Astrocyte (in vitro differentiated cells and primary cell): ENCODE data around the gene SYT3. TPM values are rescaled to one million over a fixed set of nuclear protein-coding genes. Genes with fewer than 3 reads are reported as not detected.

Source experiments
- DNase-seq: peaks from one replicate; pipeline ENCODE4 v3.0.0-alpha.2; 2010; ENCODE audit warnings: low read depth
- FAIRE-seq: peaks from 2 replicates; lab custom pipeline; 2011; peaks lifted over from hg19 to GRCh38; lab: Jason Lieb, UNC
- H2AFZ ChIP-seq: 2 replicates; pipeline ENCODE4 v1.6.0; 2012; ENCODE audit warnings: low read depth, low read length, inconsistent platforms
- H3K27ac ChIP-seq: 2 replicates; pipeline ENCODE4 v1.5.1; 2011; ENCODE audit warnings: low read depth, low read length, inconsistent platforms
- H3K27me3 ChIP-seq: 2 replicates; pipeline ENCODE4 v1.6.0; 2011; ENCODE audit warnings: low read length, inconsistent platforms; ENCODE audit not compliant: insufficient read depth
- H3K36me3 ChIP-seq: 2 replicates; pipeline ENCODE4 v1.5.1; 2011; ENCODE audit warnings: low read length, inconsistent platforms; ENCODE audit not compliant: insufficient read depth
- H3K4me1 ChIP-seq: 2 replicates; pipeline ENCODE4 v1.5.1; 2011; ENCODE audit warnings: low read length, inconsistent platforms; ENCODE audit not compliant: insufficient read depth
- H3K4me2 ChIP-seq: 2 replicates; pipeline ENCODE4 v1.6.0; 2012; ENCODE audit warnings: low read length, inconsistent platforms
- H3K4me3 ChIP-seq: 2 replicates; pipeline ENCODE4 v1.5.1; 2011; ENCODE audit warnings: low read depth, mild to moderate bottlenecking, low read length, inconsistent platforms; ENCODE audit not compliant: insufficient read depth
- H3K79me2 ChIP-seq: 2 replicates; pipeline ENCODE4 v1.6.0; 2012; ENCODE audit warnings: mild to moderate bottlenecking, low read length, inconsistent platforms; ENCODE audit not compliant: insufficient read depth
- H3K9ac ChIP-seq: 2 replicates; pipeline ENCODE4 v1.6.0; 2012; ENCODE audit warnings: mild to moderate bottlenecking, low read length, inconsistent platforms
- H3K9me3 ChIP-seq: 2 replicates; pipeline ENCODE4 v1.5.1; 2012; ENCODE audit warnings: low read depth, mild to moderate bottlenecking, low read length, inconsistent platforms; ENCODE audit not compliant: insufficient read depth
- H4K20me1 ChIP-seq: 2 replicates; pipeline ENCODE4 v1.6.0; 2012; ENCODE audit warnings: low read length, inconsistent platforms; ENCODE audit not compliant: insufficient read depth
- H3K27ac Mint-ChIP-seq: one replicate; pipeline ENCODE4 v1.8.0; 2021; ENCODE audit warnings: mild to moderate bottlenecking, mixed read lengths; ENCODE audit not compliant: unreplicated experiment
- H3K27me3 Mint-ChIP-seq: one replicate; pipeline ENCODE4 v1.8.0; 2021; ENCODE audit warnings: low read depth, mixed read lengths; ENCODE audit not compliant: unreplicated experiment
- H3K36me3 Mint-ChIP-seq: one replicate; pipeline ENCODE4 v1.8.0; 2021; ENCODE audit warnings: low read depth, mixed read lengths; ENCODE audit not compliant: unreplicated experiment
- H3K4me1 Mint-ChIP-seq: one replicate; pipeline ENCODE4 v1.8.0; 2021; ENCODE audit warnings: low read depth, mixed read lengths; ENCODE audit not compliant: unreplicated experiment
- H3K4me3 Mint-ChIP-seq: one replicate; pipeline ENCODE4 v1.8.0; 2021; ENCODE audit warnings: mild to moderate bottlenecking, moderate library complexity, mixed read lengths; ENCODE audit not compliant: unreplicated experiment
- H3K9me3 Mint-ChIP-seq: one replicate; pipeline ENCODE4 v1.8.0; 2021; ENCODE audit warnings: mild to moderate bottlenecking, mixed read lengths; ENCODE audit not compliant: unreplicated experiment
- CTCF ChIP-seq: IDR thresholded peaks from 2 replicates; pipeline ENCODE4 v1.5.1; 2011; ENCODE audit warnings: low read depth, mild to moderate bottlenecking, inconsistent platforms, low read length, moderate library complexity; ENCODE audit not compliant: insufficient read depth
- EZH2 ChIP-seq: IDR thresholded peaks from 2 replicates; pipeline ENCODE4 v1.6.1; 2012; ENCODE audit warnings: mild to moderate bottlenecking, low read length, inconsistent platforms; ENCODE audit not compliant: insufficient read depth
- total RNA-seq: library from RNA; stranded (reverse); gene quantifications from 2 replicates; pipeline ENCODE4 v1.2.1, GENCODE V29; 2021

Gene SYT3
- total RNA-seq, 1 donor from 2014 or later, result not detected

GRCh38 chr19:50668416-50668815 is 28.7 kb upstream of the SYT3 start:
- Mint-ChIP-seq H3K4me3 (no peak overlapping the region), H3K27ac (no peak overlapping the region), H3K36me3 (peaks cover 2% of the 10 kb centered on the region), H3K27me3 (no peaks in the 10 kb centered on the region), H3K9me3 (peaks cover 18% of the 10 kb centered on the region), H3K4me1 (no peaks in the 10 kb centered on the region)
- no peaks in the 10 kb centered on the region for H3K79me2 ChIP-seq
- no peak overlapping the region for H2AFZ ChIP-seq
- no peak overlapping the region for H3K4me2 ChIP-seq
- FAIRE-seq, result no peak
- H3K27ac ChIP-seq, result no peak overlapping the region
- no peak for DNase-seq
- no peaks in the 10 kb centered on the region for H3K9me3 ChIP-seq
- TF ChIP-seq EZH2 (peak; percentile 27), CTCF (no peak)
- H3K4me3 ChIP-seq, result no peak overlapping the region
- H3K4me1 ChIP-seq, result no peaks in the 10 kb centered on the region
- H3K9ac ChIP-seq, result no peak overlapping the region
- no peaks in the 10 kb centered on the region for H3K36me3 ChIP-seq
- no peaks in the 10 kb centered on the region for H4K20me1 ChIP-seq
- peaks cover 17% of the 10 kb centered on the region for H3K27me3 ChIP-seq

GRCh38 chr19:50667759-50668231 is 28.1 kb upstream of the SYT3 start:
- Histone ChIP-seq H3K79me2 (no peaks in the 10 kb centered on the region), H3K4me3 (no peak overlapping the region), H3K4me1 (no peaks in the 10 kb centered on the region), H3K27ac (no peak overlapping the region), H3K36me3 (no peaks in the 10 kb centered on the region), H3K4me2 (no peak overlapping the region), H3K9me3 (no peaks in the 10 kb centered on the region), H2AFZ (no peak overlapping the region), H3K9ac (no peak overlapping the region), H4K20me1 (no peaks in the 10 kb centered on the region), H3K27me3 (peaks cover 20% of the 10 kb centered on the region)
- TF ChIP-seq EZH2, result peak; percentile 63
- no peak for TF ChIP-seq CTCF
- Mint-ChIP-seq H3K27ac (no peak overlapping the region), H3K27me3 (no peaks in the 10 kb centered on the region), H3K9me3 (peaks cover 15% of the 10 kb centered on the region), H3K4me1 (no peaks in the 10 kb centered on the region), H3K36me3 (no peaks in the 10 kb centered on the region), H3K4me3 (no peak overlapping the region)
- FAIRE-seq (no peak), DNase-seq (no peak)

GRCh38 chr19:50667177-50667758 is 27.6 kb upstream of the SYT3 start:
- Histone ChIP-seq H3K27me3 (peaks cover 20% of the 10 kb centered on the region), H3K27ac (no peak overlapping the region), H3K4me1 (no peaks in the 10 kb centered on the region), H3K4me3 (no peak overlapping the region), H3K9ac (no peak overlapping the region), H4K20me1 (no peaks in the 10 kb centered on the region), H3K36me3 (no peaks in the 10 kb centered on the region), H3K79me2 (no peaks in the 10 kb centered on the region), H3K9me3 (no peaks in the 10 kb centered on the region), H2AFZ (no peak overlapping the region), H3K4me2 (no peak overlapping the region)
- no peak overlapping the region for H3K27ac Mint-ChIP-seq
- no peaks in the 10 kb centered on the region for H3K4me1 Mint-ChIP-seq
- no peak for DNase-seq
- FAIRE-seq, result no peak
- H3K36me3 Mint-ChIP-seq, result no peaks in the 10 kb centered on the region
- H3K27me3 Mint-ChIP-seq, result no peaks in the 10 kb centered on the region
- TF ChIP-seq CTCF (no peak), EZH2 (peak; percentile 96)
- H3K4me3 Mint-ChIP-seq, result no peak overlapping the region
- peaks cover 13% of the 10 kb centered on the region for H3K9me3 Mint-ChIP-seq
